K562 (cell line): ENCODE results near the gene KDM2B. TPM values are rescaled to one million over a fixed set of nuclear protein-coding genes. Genes with fewer than 3 reads are reported as not detected.

ENCODE experiments used
- FOXP1 ChIP-seq: sonication (generic); formaldehyde crosslinking; IDR thresholded peaks from 2 replicates; pipeline ENCODE4 v1.8.0; 2022; ENCODE audit warnings: mild to moderate bottlenecking, missing genetic modification reagents
- KDM1A ChIP-seq, 2 experiments: fragments of 450-650 bp; IDR thresholded peaks; 2 replicates each; pipeline ENCODE4 v1.6.1; 2016; ENCODE audit warnings: mild to moderate bottlenecking in 2 of 2
- MTA3 ChIP-seq: fragments of 450-650 bp; formaldehyde crosslinking; IDR thresholded peaks from 2 replicates; pipeline ENCODE4 v1.6.1; 2017; ENCODE audit warnings: mild to moderate bottlenecking, borderline replicate concordance
- MYC ChIP-seq, 2 experiments: fragments of 250-450 bp in 1 of 2; sonication (Bioruptor Pico) in 1 of 2; IDR thresholded peaks; 2 replicates each; pipeline versions ENCODE4 v1.5.1 to v1.6.1; 2012 to 2021; ENCODE audit warnings: low read depth in 2 of 2, borderline replicate concordance in 1 of 2, improper control_type of control experiment in 1 of 2, low read length in 1 of 2, mild to moderate bottlenecking in 1 of 2, moderate library complexity in 1 of 2
- NRF1 ChIP-seq, 2 experiments: fragments of 450-650 bp; IDR thresholded peaks in 1 of 2; conservative IDR thresholded peaks in 1 of 2; 2 replicates each; pipeline ENCODE4 v1.6.1; 2014; ENCODE audit warnings: mild to moderate bottlenecking in 2 of 2
- PHF21A ChIP-seq: fragments of 450-650 bp; IDR thresholded peaks from 2 replicates; pipeline ENCODE4 v1.6.1; 2017; ENCODE audit warnings: low read depth, borderline replicate concordance
- PHF8 ChIP-seq: fragments of 200-600 bp; sonication (generic); IDR thresholded peaks from 2 replicates; pipeline ENCODE4 v1.6.1; 2012; ENCODE audit warnings: mixed run types, mild to moderate bottlenecking, inconsistent platforms, low read length, moderate library complexity, borderline replicate concordance
- POLR2B ChIP-seq: fragments of 450-650 bp; IDR thresholded peaks from 2 replicates; pipeline ENCODE4 v1.6.1; 2018; ENCODE audit warnings: low read depth; ENCODE audit not compliant: partially characterized antibody
- SPI1 ChIP-seq: IDR thresholded peaks from 2 replicates; pipeline ENCODE4 v1.6.1; 2011; ENCODE audit warnings: low read depth, low read length, control low read depth, borderline replicate concordance
- polyA plus RNA-seq, 8 experiments: library from polyadenylated mRNA; depleted of rRNA in 4 of 8; stranded (reverse) in 5 of 8; unstranded in 3 of 8; fragments of >200 nt; fragmentation: Nextera tagmentation in 2 of 8; fragmentation: Illumina TruSeq in 1 of 8; extraction: Ambion mirVana in 2 of 8; extraction: Trizol in 1 of 8; gene quantifications; 2 replicates each; pipeline versions ENCODE4 v1.2.1 to v1.2.3, GENCODE V29; 2011 to 2014; ENCODE audit warnings: inconsistent platforms in 1 of 8, missing spikeins in 1 of 8
- total RNA-seq, 7 experiments: library from RNA; depleted of rRNA in 6 of 7; stranded (reverse); fragments of >200 nt in 6 of 7; fragmentation: Illumina TruSeq in 2 of 7; extraction: Trizol in 2 of 7; gene quantifications; 2 replicates each; pipeline versions ENCODE4 v1.2.1 to v1.2.3, GENCODE V29; 2011 to 2021; ENCODE audit warnings: low replicate concordance in 1 of 7
- TF ChIP-seq, protein P1 (sequence below): fragments of 150-350 bp; IDR thresholded peaks from 2 replicates; pipeline ENCODE4 v1.6.1; 2014; ENCODE audit warnings: low read depth, mild to moderate bottlenecking, low read length, borderline replicate concordance
- TF ChIP-seq, protein P2 (sequence below), 2 experiments: fragments of 450-650 bp; IDR thresholded peaks; 2 replicates each; pipeline ENCODE4 v1.6.1; 2018; ENCODE audit warnings: mild to moderate bottlenecking in 2 of 2, low read depth in 1 of 2; ENCODE audit not compliant: partially characterized antibody in 2 of 2
- TF ChIP-seq, protein P3 (sequence below): fragments of 250-450 bp; sonication (Bioruptor Pico); IDR thresholded peaks from 2 replicates; pipeline ENCODE4 v1.4.0; 2020; ENCODE audit warnings: mild to moderate bottlenecking
- TF ChIP-seq, protein P4 (sequence below): fragments of 450-650 bp; formaldehyde crosslinking; IDR thresholded peaks from 2 replicates; pipeline ENCODE4 v1.4.0; 2022; ENCODE audit warnings: missing genetic modification characterization

KDM2B gene
- total and polyA plus RNA-seq, 9 of the 15 experiments (the other 6 are each of a cell fraction or from before 2014, with no cell fraction given): 7.4 to 50.5 (median 22.5) TPM

DNA sequence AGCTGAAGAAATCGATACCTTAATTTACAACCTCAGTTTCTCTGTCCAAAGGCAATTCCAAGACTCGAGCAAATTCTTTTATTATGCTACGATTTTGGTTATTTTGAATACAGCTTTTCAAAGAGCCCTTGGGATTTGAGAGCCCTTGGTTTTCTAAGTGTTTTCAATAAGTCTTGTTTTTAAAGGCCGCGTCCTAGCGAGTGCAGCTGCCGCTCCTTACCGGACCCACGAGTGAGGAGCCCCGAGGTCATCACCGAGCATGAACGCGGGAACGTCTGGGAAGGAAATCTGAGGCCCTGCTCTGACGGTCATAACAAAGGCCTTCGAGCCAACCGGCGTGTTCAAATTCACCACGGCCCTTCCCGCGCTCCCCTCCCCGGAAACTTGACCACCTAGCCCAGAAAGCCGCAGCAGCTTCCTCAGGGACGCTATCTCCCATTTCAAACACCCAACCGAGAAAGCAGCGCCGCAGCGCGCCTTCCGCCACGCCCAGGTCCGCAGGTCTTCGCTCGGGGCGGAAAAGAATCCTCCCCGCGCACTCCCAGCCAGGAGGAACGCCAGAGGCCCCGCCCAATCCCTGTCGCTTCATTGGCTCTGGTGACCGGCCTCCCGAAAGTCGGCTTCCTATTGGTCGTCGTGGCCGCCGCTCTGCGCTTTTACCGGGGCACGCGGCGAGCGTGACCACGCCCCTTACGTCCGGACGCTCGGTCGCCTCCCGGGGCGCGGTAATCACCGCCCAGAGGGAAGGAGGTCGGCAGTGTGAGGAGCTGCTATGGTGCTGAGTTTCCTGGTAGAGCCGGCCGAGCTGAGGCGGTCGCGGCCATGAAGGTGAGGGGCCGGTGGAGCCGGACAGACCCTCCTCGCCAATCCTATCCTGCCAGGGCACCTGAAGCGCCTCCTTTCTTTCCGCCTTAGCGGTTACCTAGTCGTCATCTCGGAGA is 181.2 kb downstream of the KDM2B start, which contains the start of gene RNF34 (continued):
- 0 out of 4 replicates have a peak, but pooled peaks of 1 of the 2 experiments have one; percentile 3 for TF ChIP-seq KDM1A (IDR thresholded peaks at IDR 0.05)
- TF ChIP-seq PHF21A: no peak
- 0 out of 2 replicates have a peak, but pooled peaks have one; percentile 27 for TF ChIP-seq FOXP1 (CRISPR knock-in tag)
- peak; percentile 86; the same call in 1 of the 2 replicates for TF ChIP-seq MTA3
- TF ChIP-seq NRF1 (conservative IDR thresholded peaks at IDR 0.05 in 1 of 2, IDR thresholded peaks at IDR 0.05 in 1 of 2): peak; percentile 90 to 91
- peak; percentile 94 for TF ChIP-seq POLR2B
- TF ChIP-seq, protein P1, sequence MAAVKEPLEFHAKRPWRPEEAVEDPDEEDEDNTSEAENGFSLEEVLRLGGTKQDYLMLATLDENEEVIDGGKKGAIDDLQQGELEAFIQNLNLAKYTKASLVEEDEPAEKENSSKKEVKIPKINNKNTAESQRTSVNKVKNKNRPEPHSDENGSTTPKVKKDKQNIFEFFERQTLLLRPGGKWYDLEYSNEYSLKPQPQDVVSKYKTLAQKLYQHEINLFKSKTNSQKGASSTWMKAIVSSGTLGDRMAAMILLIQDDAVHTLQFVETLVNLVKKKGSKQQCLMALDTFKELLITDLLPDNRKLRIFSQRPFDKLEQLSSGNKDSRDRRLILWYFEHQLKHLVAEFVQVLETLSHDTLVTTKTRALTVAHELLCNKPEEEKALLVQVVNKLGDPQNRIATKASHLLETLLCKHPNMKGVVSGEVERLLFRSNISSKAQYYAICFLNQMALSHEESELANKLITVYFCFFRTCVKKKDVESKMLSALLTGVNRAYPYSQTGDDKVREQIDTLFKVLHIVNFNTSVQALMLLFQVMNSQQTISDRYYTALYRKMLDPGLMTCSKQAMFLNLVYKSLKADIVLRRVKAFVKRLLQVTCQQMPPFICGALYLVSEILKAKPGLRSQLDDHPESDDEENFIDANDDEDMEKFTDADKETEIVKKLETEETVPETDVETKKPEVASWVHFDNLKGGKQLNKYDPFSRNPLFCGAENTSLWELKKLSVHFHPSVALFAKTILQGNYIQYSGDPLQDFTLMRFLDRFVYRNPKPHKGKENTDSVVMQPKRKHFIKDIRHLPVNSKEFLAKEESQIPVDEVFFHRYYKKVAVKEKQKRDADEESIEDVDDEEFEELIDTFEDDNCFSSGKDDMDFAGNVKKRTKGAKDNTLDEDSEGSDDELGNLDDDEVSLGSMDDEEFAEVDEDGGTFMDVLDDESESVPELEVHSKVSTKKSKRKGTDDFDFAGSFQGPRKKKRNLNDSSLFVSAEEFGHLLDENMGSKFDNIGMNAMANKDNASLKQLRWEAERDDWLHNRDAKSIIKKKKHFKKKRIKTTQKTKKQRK: peak; percentile 17; the same call in 1 of the 2 replicates
- TF ChIP-seq, protein P2, sequence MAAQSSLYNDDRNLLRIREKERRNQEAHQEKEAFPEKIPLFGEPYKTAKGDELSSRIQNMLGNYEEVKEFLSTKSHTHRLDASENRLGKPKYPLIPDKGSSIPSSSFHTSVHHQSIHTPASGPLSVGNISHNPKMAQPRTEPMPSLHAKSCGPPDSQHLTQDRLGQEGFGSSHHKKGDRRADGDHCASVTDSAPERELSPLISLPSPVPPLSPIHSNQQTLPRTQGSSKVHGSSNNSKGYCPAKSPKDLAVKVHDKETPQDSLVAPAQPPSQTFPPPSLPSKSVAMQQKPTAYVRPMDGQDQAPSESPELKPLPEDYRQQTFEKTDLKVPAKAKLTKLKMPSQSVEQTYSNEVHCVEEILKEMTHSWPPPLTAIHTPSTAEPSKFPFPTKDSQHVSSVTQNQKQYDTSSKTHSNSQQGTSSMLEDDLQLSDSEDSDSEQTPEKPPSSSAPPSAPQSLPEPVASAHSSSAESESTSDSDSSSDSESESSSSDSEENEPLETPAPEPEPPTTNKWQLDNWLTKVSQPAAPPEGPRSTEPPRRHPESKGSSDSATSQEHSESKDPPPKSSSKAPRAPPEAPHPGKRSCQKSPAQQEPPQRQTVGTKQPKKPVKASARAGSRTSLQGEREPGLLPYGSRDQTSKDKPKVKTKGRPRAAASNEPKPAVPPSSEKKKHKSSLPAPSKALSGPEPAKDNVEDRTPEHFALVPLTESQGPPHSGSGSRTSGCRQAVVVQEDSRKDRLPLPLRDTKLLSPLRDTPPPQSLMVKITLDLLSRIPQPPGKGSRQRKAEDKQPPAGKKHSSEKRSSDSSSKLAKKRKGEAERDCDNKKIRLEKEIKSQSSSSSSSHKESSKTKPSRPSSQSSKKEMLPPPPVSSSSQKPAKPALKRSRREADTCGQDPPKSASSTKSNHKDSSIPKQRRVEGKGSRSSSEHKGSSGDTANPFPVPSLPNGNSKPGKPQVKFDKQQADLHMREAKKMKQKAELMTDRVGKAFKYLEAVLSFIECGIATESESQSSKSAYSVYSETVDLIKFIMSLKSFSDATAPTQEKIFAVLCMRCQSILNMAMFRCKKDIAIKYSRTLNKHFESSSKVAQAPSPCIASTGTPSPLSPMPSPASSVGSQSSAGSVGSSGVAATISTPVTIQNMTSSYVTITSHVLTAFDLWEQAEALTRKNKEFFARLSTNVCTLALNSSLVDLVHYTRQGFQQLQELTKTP (IDR thresholded peaks at IDR 0.05; ENCODE audit: low read depth in 1 of 2, partially characterized antibody in 2 of 2): peak; percentile 40 to 50
- TF ChIP-seq, protein P3, sequence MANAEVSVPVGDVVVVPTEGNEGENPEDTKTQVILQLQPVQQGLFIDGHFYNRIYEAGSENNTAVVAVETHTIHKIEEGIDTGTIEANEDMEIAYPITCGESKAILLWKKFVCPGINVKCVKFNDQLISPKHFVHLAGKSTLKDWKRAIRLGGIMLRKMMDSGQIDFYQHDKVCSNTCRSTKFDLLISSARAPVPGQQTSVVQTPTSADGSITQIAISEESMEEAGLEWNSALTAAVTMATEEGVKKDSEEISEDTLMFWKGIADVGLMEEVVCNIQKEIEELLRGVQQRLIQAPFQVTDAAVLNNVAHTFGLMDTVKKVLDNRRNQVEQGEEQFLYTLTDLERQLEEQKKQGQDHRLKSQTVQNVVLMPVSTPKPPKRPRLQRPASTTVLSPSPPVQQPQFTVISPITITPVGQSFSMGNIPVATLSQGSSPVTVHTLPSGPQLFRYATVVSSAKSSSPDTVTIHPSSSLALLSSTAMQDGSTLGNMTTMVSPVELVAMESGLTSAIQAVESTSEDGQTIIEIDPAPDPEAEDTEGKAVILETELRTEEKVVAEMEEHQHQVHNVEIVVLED (CRISPR knock-in tag): peak; percentile 99
- peak; percentile 81 for TF ChIP-seq MYC (IDR thresholded peaks at IDR 0.05; ENCODE audit: low read depth, low read length)
- TF ChIP-seq MYC (CRISPR knock-in tag; IDR thresholded peaks at IDR 0.05; ENCODE audit: borderline replicate concordance, low read depth): peak; percentile 55; the same call in 1 of the 2 replicates
- peak; percentile 94 for TF ChIP-seq PHF8
- TF ChIP-seq, protein P4, sequence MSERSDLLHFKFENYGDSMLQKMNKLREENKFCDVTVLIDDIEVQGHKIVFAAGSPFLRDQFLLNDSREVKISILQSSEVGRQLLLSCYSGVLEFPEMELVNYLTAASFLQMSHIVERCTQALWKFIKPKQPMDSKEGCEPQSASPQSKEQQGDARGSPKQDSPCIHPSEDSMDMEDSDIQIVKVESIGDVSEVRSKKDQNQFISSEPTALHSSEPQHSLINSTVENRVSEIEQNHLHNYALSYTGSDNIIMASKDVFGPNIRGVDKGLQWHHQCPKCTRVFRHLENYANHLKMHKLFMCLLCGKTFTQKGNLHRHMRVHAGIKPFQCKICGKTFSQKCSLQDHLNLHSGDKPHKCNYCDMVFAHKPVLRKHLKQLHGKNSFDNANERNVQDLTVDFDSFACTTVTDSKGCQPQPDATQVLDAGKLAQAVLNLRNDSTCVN (CRISPR knock-in tag): no peak
- TF ChIP-seq SPI1: 0 out of 2 replicates have a peak, but pooled peaks have one; percentile 2
